ENCODE measurements around the gene KIF16B.
A peak's percentile ranks its signal among the peaks of the same experiment; 100 is the strongest.
"Not testable (repeated sequence)": the region's sequence is repeated elsewhere in the genome, so short reads cannot be mapped to it uniquely, and the experiment has no call there.

KIF16B gene

GRCh38 chr20:16244892-16245291, 328.4 kb downstream of the KIF16B start:
- no peak for DNase-seq

- DNase-seq, result no peak
Measured at GRCh38 chr20:16243470-16243869, 329.8 kb downstream of the KIF16B start.

- peak in 1 of 2 donors; percentile 48 for DNase-seq
Measured at GRCh38 chr20:16241911-16242310, 331.3 kb downstream of the KIF16B start.

GRCh38 chr20:16240355-16240754, 332.9 kb downstream of the KIF16B start:
- no peak for DNase-seq

- no peak for DNase-seq
Measured at GRCh38 chr20:16236589-16237241, 336.5 kb downstream of the KIF16B start.

GRCh38 chr20:16230402-16230801, 342.8 kb downstream of the KIF16B start:
- no peak for DNase-seq

- no peak for DNase-seq
Measured at GRCh38 chr20:16229813-16230212, 343.4 kb downstream of the KIF16B start.

GRCh38 chr20:16228722-16229121, 344.5 kb downstream of the KIF16B start:
- no peak for DNase-seq

GRCh38 chr20:16226961-16227360, 346.3 kb downstream of the KIF16B start:
- DNase-seq, result not testable (repeated sequence)

- DNase-seq, result no peak
Measured at GRCh38 chr20:16224836-16225235, 348.4 kb downstream of the KIF16B start.

GRCh38 chr20:16222859-16223411, 350.3 kb downstream of the KIF16B start:
- DNase-seq, result no peak
